H1 (cell line): ENCODE measurements around the gene URAD. TPM values are rescaled to one million over a fixed set of nuclear protein-coding genes. Genes with fewer than 3 reads are reported as not detected.

Experiments used
- CTCF ChIA-PET: fragments of 300-600 bp; sonication (Branson Sonifier 250); formaldehyde crosslinking; loops from one replicate; lab custom pipeline; 2021; ENCODE audit not compliant: partially characterized antibody; lab: Charles Lee
- POLR2A ChIA-PET: fragments of 300-600 bp; sonication (Branson Sonifier 250); formaldehyde crosslinking; loops from one replicate; lab custom pipeline; 2021; ENCODE audit warnings: inconsistent platforms; ENCODE audit not compliant: partially characterized antibody; lab: Charles Lee
- DNase-seq, 2 experiments: peaks; one replicate each; pipeline versions ENCODE4 v3.0.0 to v3.0.0-alpha.2; 2010 to 2022; ENCODE audit warnings: low spot score in 2 of 2, low read depth in 1 of 2, mixed read lengths in 1 of 2
- FAIRE-seq: peaks from 2 replicates; lab custom pipeline; 2011; peaks lifted over from hg19 to GRCh38; lab: Jason Lieb, UNC
- H2AFZ ChIP-seq: 2 replicates; pipeline ENCODE4 v1.8.1; 2012; ENCODE audit warnings: low read length, inconsistent platforms
- H2AK5ac ChIP-seq: 2 replicates; pipeline ENCODE4 v1.6.1; 2013; ENCODE audit warnings: low read depth, low read length
- H2BK120ac ChIP-seq: replicated peaks from 2 replicates; pipeline ENCODE3; 2013; ENCODE audit warnings: low read depth, low read length, inconsistent platforms
- H2BK12ac ChIP-seq: 2 replicates; pipeline ENCODE4 v1.6.1; 2013; ENCODE audit warnings: low read depth, low read length
- H2BK15ac ChIP-seq: 2 replicates; pipeline ENCODE4 v1.6.1; 2013; ENCODE audit warnings: low read length
- H2BK20ac ChIP-seq: 2 replicates; pipeline ENCODE4 v1.6.1; 2013; ENCODE audit warnings: low read length
- H2BK5ac ChIP-seq: 2 replicates; pipeline ENCODE4 v1.6.1; 2013; ENCODE audit warnings: low read depth, low read length
- H3K14ac ChIP-seq: 2 replicates; pipeline ENCODE4 v1.6.1; 2013; ENCODE audit warnings: inconsistent platforms; ENCODE audit not compliant: insufficient read length
- H3K18ac ChIP-seq: 2 replicates; pipeline ENCODE4 v1.6.1; 2013; ENCODE audit warnings: low read length; ENCODE audit errors: extremely low read depth
- H3K23ac ChIP-seq: 2 replicates; pipeline ENCODE4 v1.6.1; 2013; ENCODE audit warnings: inconsistent platforms; ENCODE audit not compliant: insufficient read length
- H3K23me2 ChIP-seq: 2 replicates; pipeline ENCODE4 v1.6.1; 2013; ENCODE audit warnings: low read depth, low read length
- H3K27ac ChIP-seq: 2 replicates; pipeline ENCODE4 v1.6.1; 2011; ENCODE audit warnings: low read depth, low read length, inconsistent platforms
- H3K27me3 ChIP-seq, 4 experiments: replicated peaks in 1 of 4; 1 replicate in 1 of 4; 2 replicates in 3 of 4; pipeline versions ENCODE4 v1.6.1 to v1.8.1; 2011 to 2013; ENCODE audit warnings: low read length in 3 of 4, mild to moderate bottlenecking in 3 of 4, inconsistent platforms in 2 of 4, mixed read lengths in 2 of 4, moderate library complexity in 1 of 4; ENCODE audit not compliant: control insufficient read depth in 3 of 4, insufficient read depth in 3 of 4; ENCODE audit errors: extremely low read depth in 1 of 4
- H3K36me3 ChIP-seq, 4 experiments: 2 replicates each; pipeline versions ENCODE4 v1.6.1 to v1.8.1; 2011 to 2013; ENCODE audit warnings: mild to moderate bottlenecking in 4 of 4, low read length in 3 of 4, moderate library complexity in 2 of 4, control low read depth in 1 of 4, inconsistent platforms in 1 of 4; ENCODE audit not compliant: insufficient read depth in 4 of 4, control insufficient read depth in 2 of 4
- H3K4ac ChIP-seq: replicated peaks from 2 replicates; pipeline ENCODE3; 2013; ENCODE audit warnings: low read length, low read depth, mixed read lengths, inconsistent platforms; ENCODE audit not compliant: insufficient read length
- H3K4me1 ChIP-seq, 4 experiments: replicated peaks in 1 of 4; 1 replicate in 1 of 4; 2 replicates in 3 of 4; pipeline versions ENCODE4 v1.6.1 to v1.8.1; 2011 to 2013; ENCODE audit warnings: low read length in 3 of 4, inconsistent platforms in 2 of 4, mixed read lengths in 1 of 4; ENCODE audit not compliant: insufficient read depth in 4 of 4, control insufficient read depth in 3 of 4
- H3K4me2 ChIP-seq, 2 experiments: 2 replicates each; pipeline versions ENCODE4 v1.6.1 to v1.8.1; 2011 to 2013; ENCODE audit warnings: low read depth in 2 of 2, low read length in 2 of 2, control low read depth in 1 of 2, inconsistent platforms in 1 of 2, mild to moderate bottlenecking in 1 of 2; ENCODE audit not compliant: insufficient read depth in 1 of 2
- H3K4me3 ChIP-seq, 4 experiments: fragments of 200-600, 300-600 bp in 1 of 4; sonication (generic), shearing (Covaris generic), sonication (Bioruptor Twin) in 1 of 4; 2 replicates each; pipeline versions ENCODE4 v1.5.1 to v1.8.1; 2011 to 2016; ENCODE audit warnings: low read length in 4 of 4, low read depth in 3 of 4, control low read depth in 2 of 4, inconsistent platforms in 2 of 4, mild to moderate bottlenecking in 2 of 4, mixed read lengths in 1 of 4, moderate library complexity in 1 of 4; ENCODE audit not compliant: insufficient read depth in 2 of 4; ENCODE audit errors: extremely low read depth in 1 of 4
- H3K56ac ChIP-seq: replicated peaks from 2 replicates; pipeline ENCODE3; 2013; ENCODE audit warnings: low read depth, mild to moderate bottlenecking, mixed read lengths, low read length, inconsistent platforms; ENCODE audit not compliant: insufficient read length
- H3K79me1 ChIP-seq: 2 replicates; pipeline ENCODE4 v1.6.1; 2013; ENCODE audit warnings: low read depth, low read length, control low read depth
- H3K79me2 ChIP-seq, 2 experiments: 2 replicates each; pipeline versions ENCODE4 v1.6.1 to v1.8.1; 2012 to 2013; ENCODE audit warnings: low read length in 2 of 2, mild to moderate bottlenecking in 2 of 2, inconsistent platforms in 1 of 2; ENCODE audit not compliant: insufficient read depth in 2 of 2, control insufficient read depth in 1 of 2
- H3K9ac ChIP-seq, 4 experiments: replicated peaks in 1 of 4; 1 replicate in 1 of 4; 2 replicates in 3 of 4; pipeline versions ENCODE4 v1.6.1 to v1.8.1; 2011 to 2013; ENCODE audit warnings: low read depth in 3 of 4, low read length in 3 of 4, control low read depth in 2 of 4, mild to moderate bottlenecking in 2 of 4, moderate library complexity in 2 of 4, inconsistent platforms in 1 of 4; ENCODE audit errors: extremely low read depth in 1 of 4
- H3K9me3 ChIP-seq, 2 experiments: 2 replicates each; pipeline versions ENCODE4 v1.6.1 to v1.8.1; 2012 to 2013; ENCODE audit warnings: mild to moderate bottlenecking in 2 of 2, moderate library complexity in 2 of 2, control low read depth in 1 of 2, inconsistent platforms in 1 of 2, low read depth in 1 of 2, low read length in 1 of 2, mixed read lengths in 1 of 2; ENCODE audit not compliant: insufficient read depth in 2 of 2
- H4K20me1 ChIP-seq, 2 experiments: replicated peaks in 1 of 2; 2 replicates each; pipeline versions ENCODE3 to v1.8.1; 2011 to 2013; ENCODE audit warnings: inconsistent platforms in 2 of 2, low read length in 2 of 2, mild to moderate bottlenecking in 1 of 2; ENCODE audit not compliant: insufficient read depth in 2 of 2, control insufficient read depth in 1 of 2
- H4K5ac ChIP-seq: 2 replicates; pipeline ENCODE4 v1.6.1; 2013; ENCODE audit warnings: low read length, low read depth, mixed read lengths, inconsistent platforms; ENCODE audit not compliant: insufficient read length
- H4K8ac ChIP-seq: 2 replicates; pipeline ENCODE4 v1.8.0; 2013; ENCODE audit warnings: mild to moderate bottlenecking, moderate library complexity, low read length, inconsistent platforms; ENCODE audit not compliant: insufficient read depth; ENCODE audit errors: extremely low read depth
- H4K91ac ChIP-seq: replicated peaks from 2 replicates; pipeline ENCODE3; 2013; ENCODE audit warnings: low read length, mixed read lengths, inconsistent platforms; ENCODE audit not compliant: insufficient read length
- BACH1 ChIP-seq: IDR thresholded peaks from 2 replicates; pipeline ENCODE4 v1.6.1; 2012; ENCODE audit warnings: low read length, improper control_type of control experiment
- BRCA1 ChIP-seq: IDR thresholded peaks from 2 replicates; pipeline ENCODE4 v1.6.1; 2012; ENCODE audit warnings: low read depth, low read length, improper control_type of control experiment
- EP300 ChIP-seq, 2 experiments: IDR thresholded peaks; 1 replicate in 1 of 2; 2 replicates in 1 of 2; pipeline ENCODE4 v1.6.1; 2011 to 2012; ENCODE audit warnings: low read depth in 2 of 2, low read length in 2 of 2, mild to moderate bottlenecking in 2 of 2, borderline replicate concordance in 1 of 2, inconsistent platforms in 1 of 2, moderate library complexity in 1 of 2
- FOSL1 ChIP-seq: IDR thresholded peaks from 2 replicates; pipeline ENCODE4 v1.6.1; 2011; ENCODE audit warnings: mild to moderate bottlenecking, low read depth, low read length, moderate library complexity; ENCODE audit not compliant: insufficient read depth
- JUN ChIP-seq: IDR thresholded peaks from 2 replicates; pipeline ENCODE4 v1.6.1; 2011; ENCODE audit warnings: low read depth, mild to moderate bottlenecking, improper control_type of control experiment, low read length
- NANOG ChIP-seq: IDR thresholded peaks from 2 replicates; pipeline ENCODE4 v1.6.1; 2011; ENCODE audit warnings: low read length, low read depth, mild to moderate bottlenecking, inconsistent platforms; ENCODE audit not compliant: insufficient read depth, poor library complexity, severe bottlenecking
- RBBP5 ChIP-seq: IDR thresholded peaks from 2 replicates; pipeline ENCODE4 v1.7.1; 2012; ENCODE audit warnings: low read depth, mild to moderate bottlenecking, inconsistent platforms, low read length, moderate library complexity, borderline replicate concordance
- SP2 ChIP-seq: IDR thresholded peaks from 2 replicates; pipeline ENCODE4 v1.6.1; 2012; ENCODE audit warnings: mild to moderate bottlenecking, low read length, inconsistent platforms
- SP4 ChIP-seq: IDR thresholded peaks from 2 replicates; pipeline ENCODE4 v1.6.1; 2012; ENCODE audit warnings: low read length, inconsistent platforms
- USF2 ChIP-seq: IDR thresholded peaks from 2 replicates; pipeline ENCODE4 v1.6.1; 2011; ENCODE audit warnings: low read length, improper control_type of control experiment
- WGBS, 2 experiments: shearing (Covaris generic) in 1 of 2; methylation state at CpG; one replicate each; pipeline versions ENCODE4 v1.1.6 to v1.1.7; 2013 to 2015; ENCODE audit warnings: low lambda C conversion rate in 2 of 2, mixed read lengths in 2 of 2, inconsistent platforms in 1 of 2, low coverage in 1 of 2, missing lambda C conversion rate in 1 of 2; ENCODE audit not compliant: insufficient replicate concordance in 2 of 2, insufficient coverage in 1 of 2, insufficient read length in 1 of 2; ENCODE audit errors: extremely low coverage in 1 of 2, missing lambda C conversion rate in 1 of 2; 5-methylcytosine and 5-hydroxymethylcytosine counted together
- polyA plus RNA-seq, 7 experiments: library from polyadenylated mRNA; depleted of rRNA in 3 of 7; stranded (reverse) in 5 of 7; unstranded in 2 of 7; fragments of >200 nt in 5 of 7; fragments of 200-250 nt in 2 of 7; gene quantifications; 1 replicate in 5 of 7; 2 replicates in 1 of 7; 4 replicates in 1 of 7; pipeline versions ENCODE4 v1.2.1 to v1.2.3, GENCODE V29; 2011 to 2013; ENCODE audit warnings: missing spikeins in 2 of 7, mixed read lengths in 2 of 7
- total RNA-seq: library from RNA; stranded (reverse); fragmentation: NEBNext Ultra II Directional; extraction: Animal tissue kit (Norgen Biotek cat#: 25700); gene quantifications from 2 replicates; pipeline ENCODE4 v1.2.1, GENCODE V29; 2021

URAD gene
- total and polyA plus RNA-seq, 2 of the 8 experiments (the other 6 are each of a cell fraction or from before 2014, with no cell fraction given) = not detected

- H3K27me3 ChIP-seq = no peaks in the 10 kb centered on the region
- FAIRE-seq (no peak), DNase-seq (no peak)
- no peak overlapping the region for H2AK5ac ChIP-seq
- ChIA-PET POLR2A (no interaction called here), CTCF (interaction anchor here (0.8 to 1.2 kb wide), 5 partner anchors 10 to 47 kb away, joined by 3 to 5 read pairs (median 3); no protein-coding TSS in a partner anchor)
- no peak overlapping the region for H2BK12ac ChIP-seq
- no peaks in the 10 kb centered on the region for H3K79me1 ChIP-seq
- H4K20me1 ChIP-seq = no peaks in the 10 kb centered on the region
- H3K4me3 ChIP-seq = no peak overlapping the region
- no peaks in the 10 kb centered on the region for H3K79me2 ChIP-seq
- no peak overlapping the region for H3K4me2 ChIP-seq
- H3K14ac ChIP-seq = no peak overlapping the region
- H4K5ac ChIP-seq = no peak overlapping the region
- H3K18ac ChIP-seq = no peak overlapping the region
- no peak overlapping the region for H2BK120ac ChIP-seq
- no peak overlapping the region for H3K9ac ChIP-seq
- no peaks in the 10 kb centered on the region for H3K36me3 ChIP-seq
- H3K4me1 ChIP-seq = peaks cover 0 to 8% (median 5%) of the 10 kb centered on the region in 4 experiments; a peak in 4 of 7 replicates
- no peak overlapping the region for H2BK20ac ChIP-seq
- 89% methylated on average over 20 of the region's 20 CpGs; no CpG with 5 or more reads in 1 of the 2 experiments for WGBS, 2 experiments
- no peak overlapping the region for H2BK15ac ChIP-seq
- no peaks in the 10 kb centered on the region for H3K9me3 ChIP-seq
- no peak overlapping the region for H3K23ac ChIP-seq
- no peak overlapping the region for H4K8ac ChIP-seq
- no peaks in the 10 kb centered on the region for H3K23me2 ChIP-seq
- H2AFZ ChIP-seq = no peak overlapping the region
- H3K4ac ChIP-seq = no peak overlapping the region
- no peak overlapping the region for H4K91ac ChIP-seq
- H3K27ac ChIP-seq = no peak overlapping the region
- no peak overlapping the region for H3K56ac ChIP-seq
- H2BK5ac ChIP-seq = no peak overlapping the region
- TF ChIP-seq RBBP5 = no peak
- no peak for TF ChIP-seq USF2
- TF ChIP-seq SP4 = no peak
- no peak for TF ChIP-seq NANOG
- no peak for TF ChIP-seq FOSL1
- no peak for TF ChIP-seq BRCA1
- no peak for TF ChIP-seq SP2
- no peak for TF ChIP-seq EP300 (IDR thresholded peaks at IDR 0.05; ENCODE audit: borderline replicate concordance in 1 of 2, low read depth in 2 of 2, low read length in 2 of 2)
- TF ChIP-seq BACH1 = no peak
- no peak for TF ChIP-seq JUN
These were observed 13.5 kb upstream of the URAD start for GRCh38 chr13:28001837-28002473.
